GM10248 (cell line): ENCODE results near the gene TNS1.

Source experiments
- CTCF ChIA-PET: fragments of 300-600 bp; sonication (Branson Sonifier 250); formaldehyde crosslinking; extraction: SDS; loops from one replicate; lab custom pipeline; 2021; ENCODE audit warnings: antibody characterized with exemption; lab: Yijun Ruan, JAX
- POLR2A ChIA-PET: fragments of 350-650 bp; sonication (Branson Sonifier 250); formaldehyde crosslinking; extraction: SDS; loops from one replicate; lab custom pipeline; 2020; ENCODE audit warnings: antibody characterized with exemption; lab: Yijun Ruan, JAX
- DNase-seq: peaks from one replicate; pipeline ENCODE4 v3.0.0; 2012; ENCODE audit errors: extremely low spot score
- CTCF ChIP-seq: IDR thresholded peaks from 2 replicates; pipeline ENCODE4 v1.5.1; 2012; ENCODE audit warnings: mild to moderate bottlenecking, low read depth; ENCODE audit errors: extremely low read depth, missing control alignments, control extremely low read depth

The TNS1 gene

DNA sequence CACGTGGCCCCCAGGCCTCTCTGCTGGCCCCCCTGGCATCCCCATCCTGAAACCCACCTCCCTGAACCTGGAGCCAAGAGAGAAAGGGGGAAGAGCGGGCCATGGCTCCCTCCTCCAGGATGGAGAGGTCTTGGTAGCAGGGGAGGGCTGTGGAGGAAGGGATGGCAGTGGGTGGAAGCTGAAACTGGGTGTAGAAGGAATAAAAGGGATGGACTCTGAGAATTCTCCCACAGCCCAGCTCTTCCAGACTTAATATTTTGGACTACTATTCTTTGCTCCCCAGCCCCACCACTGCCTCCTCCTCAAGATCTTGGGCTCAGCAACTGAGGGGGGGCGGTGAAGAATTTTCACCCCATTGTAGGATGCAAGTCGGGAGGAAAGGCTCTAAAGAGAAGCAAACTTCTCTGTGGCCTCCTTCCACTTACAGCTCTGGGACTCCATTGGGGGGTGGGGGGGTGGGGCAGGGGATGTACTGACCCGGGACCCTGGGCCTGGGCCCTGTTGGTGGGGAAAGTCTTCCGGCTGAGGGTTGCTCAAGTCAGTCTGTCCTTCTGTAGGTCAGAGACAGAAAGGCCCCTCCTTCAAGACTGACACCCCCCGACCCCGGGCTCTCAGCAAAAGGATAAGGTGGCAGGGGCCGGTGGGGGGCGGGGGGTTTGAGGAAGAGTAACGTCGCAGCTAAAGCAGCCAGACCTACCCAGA is 501 bp downstream of the TNS1 start:
- POLR2A ChIA-PET = no interaction called here
- DNase-seq = no peak
- CTCF ChIA-PET = interaction anchor here (1.8 to 2.1 kb wide), 2 partner anchors 8 to 13 kb away, joined by 3 to 5 read pairs; no protein-coding TSS in a partner anchor
- TF ChIP-seq CTCF = no peak

DNA sequence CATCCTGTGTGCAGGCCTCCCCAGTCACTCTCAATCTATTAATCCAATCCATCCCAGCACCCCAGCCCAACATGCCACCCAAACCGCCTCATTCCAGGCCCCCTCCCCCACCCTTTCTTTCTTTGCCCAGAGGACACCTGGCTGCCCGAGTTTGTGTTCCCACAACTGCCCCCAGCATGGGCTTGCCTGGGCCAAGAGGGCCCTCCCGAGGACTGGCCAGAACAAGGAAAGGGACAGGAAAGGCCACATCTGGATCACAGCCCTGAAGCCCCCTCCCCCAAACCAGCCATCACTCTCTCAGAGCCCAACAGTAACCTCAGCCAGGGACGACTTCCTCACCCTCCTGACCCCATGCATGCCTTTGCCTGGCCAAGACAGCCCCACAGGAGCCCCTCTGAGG is 1.2 kb downstream of the TNS1 start:
- TF ChIP-seq CTCF = no peak
- ChIA-PET POLR2A (no interaction called here), CTCF (interaction anchor here (1.6 to 1.8 kb wide), 2 partner anchors 12 to 13 kb away, joined by 3 to 4 read pairs; no protein-coding TSS in a partner anchor)
- DNase-seq = no peak

- DNase-seq = no peak
- ChIA-PET POLR2A (no interaction called here), CTCF (interaction anchor here (0.9 to 2.3 kb wide), 6 partner anchors 11 to 214 kb away, joined by 3 to 8 read pairs (median 4); no protein-coding TSS in a partner anchor)
- TF ChIP-seq CTCF = no peak
Observed at GRCh38 chr2:218000136-218000535, 2.7 kb downstream of the TNS1 start.

DNA sequence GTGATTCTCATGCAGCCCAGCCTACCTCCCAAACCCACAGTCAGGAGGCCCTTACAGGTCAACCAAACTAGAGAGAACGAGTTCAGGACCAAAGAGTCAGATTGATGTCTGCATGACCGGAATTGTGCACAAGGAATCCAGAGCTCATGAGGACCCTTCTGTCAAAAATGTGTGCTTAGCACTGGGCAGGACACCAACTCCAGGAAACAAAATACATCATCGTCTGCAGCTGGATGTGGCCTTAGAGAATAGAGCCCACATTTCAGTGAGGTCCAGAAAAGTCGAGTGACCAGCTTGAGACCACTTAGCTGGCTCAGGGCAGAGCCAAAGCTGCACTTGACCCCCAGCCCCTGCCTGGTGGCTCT is 3.2 kb downstream of the TNS1 start:
- POLR2A ChIA-PET = no interaction called here
- no peak for DNase-seq
- TF ChIP-seq CTCF = no peak
- CTCF ChIA-PET = interaction anchor here (0.9 to 2.3 kb wide), 5 partner anchors 12 to 213 kb away, joined by 3 to 8 read pairs (median 4); no protein-coding TSS in a partner anchor

- ChIA-PET CTCF (interaction anchor here (1.8 to 2.3 kb wide), 3 partner anchors 34 to 213 kb away, joined by 4 to 8 read pairs (median 8); no protein-coding TSS in a partner anchor), POLR2A (no interaction called here)
- no peak for DNase-seq
- TF ChIP-seq CTCF = no peak
Observed at GRCh38 chr2:217998926-217999594, 3.7 kb downstream of the TNS1 start.

GRCh38 chr2:217997510-217997909 is 5.3 kb downstream of the TNS1 start:
- TF ChIP-seq CTCF = no peak
- POLR2A ChIA-PET = no interaction called here
- no peak for DNase-seq
- CTCF ChIA-PET = no interaction called here
